Thyroid gland (tissue), 4 donors: ENCODE measurements around the gene MKNK1.

Source experiments
- CTCF ChIP-seq, 6 experiments: fragments of 200-600 bp in 3 of 6; fragments of 450-650 bp in 3 of 6; sonication (generic) in 3 of 6; IDR thresholded peaks; one replicate each; pipeline ENCODE4 v1.5.1; 2016 to 2019; ENCODE audit warnings: antibody characterized with exemption in 6 of 6, mild to moderate bottlenecking in 2 of 6, inconsistent platforms in 1 of 6, moderate library complexity in 1 of 6
- POLR2A ChIP-seq, 2 donors: fragments of 450-650 bp; IDR thresholded peaks; one replicate each; pipeline ENCODE4 v1.6.1; 2017; ENCODE audit warnings: antibody characterized with exemption in 2 of 2, mild to moderate bottlenecking in 2 of 2, moderate library complexity in 1 of 2

- no peak for TF ChIP-seq CTCF (IDR thresholded peaks at IDR 0.05)
- no peak for TF ChIP-seq POLR2A (IDR thresholded peaks at IDR 0.05)
Observed at GRCh38 chr1:46520063-46520911, 83.8 kb downstream of the MKNK1 start.
